ENCODE data around the gene EDIL3.
"Not testable (repeated sequence)": the region's sequence is repeated elsewhere in the genome, so short reads cannot be mapped to it uniquely, and the experiment has no call there.

Gene EDIL3

DNA sequence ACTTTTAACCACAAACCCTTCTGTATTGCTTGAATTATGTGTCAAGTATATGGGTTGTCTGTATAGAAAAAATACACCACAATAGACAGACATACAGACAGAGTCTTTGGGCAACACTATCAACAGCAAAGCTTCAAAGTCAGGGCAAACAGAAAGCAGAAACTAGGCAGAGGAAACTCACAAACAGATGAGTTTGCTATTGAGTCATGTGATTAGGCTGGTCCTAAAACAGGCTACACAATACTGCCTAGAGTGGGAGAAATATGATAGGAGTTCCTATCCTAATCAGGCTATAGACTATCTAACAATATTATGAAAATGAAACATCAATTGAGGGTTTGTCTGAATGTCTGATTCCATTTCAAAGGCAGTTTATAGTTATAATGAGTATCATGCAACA lies 156.4 kb downstream of the EDIL3 start:
- ATAC-seq (no peak), DNase-seq (ENCODE audit: low spot score in 2 of 2) (no peak)
- no peaks in the 10 kb centered on the region for H3K36me3 Mint-ChIP-seq
- no peak overlapping the region for H3K4me3 Mint-ChIP-seq
- H3K27ac Mint-ChIP-seq: no peak overlapping the region
- no peaks in the 10 kb centered on the region for H3K9me3 Mint-ChIP-seq
- H3K4me1 Mint-ChIP-seq: no peaks in the 10 kb centered on the region

DNA sequence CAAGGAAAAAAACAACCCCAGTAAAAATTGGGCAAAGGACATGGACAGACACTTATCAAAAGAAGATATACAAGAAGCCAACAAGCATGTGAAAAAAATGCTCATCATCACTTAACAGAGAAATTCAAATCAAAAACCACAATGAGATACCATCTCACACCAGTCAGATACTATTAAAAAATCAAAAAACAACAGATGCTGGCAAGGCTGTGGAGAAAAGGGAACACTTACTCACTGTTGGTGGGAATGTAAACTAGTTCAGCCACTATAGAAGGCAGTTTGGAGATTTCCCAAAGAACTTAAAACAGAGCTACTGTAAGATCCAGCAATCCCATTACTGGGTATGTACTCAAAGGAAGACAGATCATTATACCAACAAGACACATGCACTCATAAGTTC lies 157.4 kb downstream of the EDIL3 start:
- DNase-seq (ENCODE audit: low spot score in 2 of 2) (no peak), ATAC-seq (no peak)
- H3K36me3 Mint-ChIP-seq: no peaks in the 10 kb centered on the region
- H3K27ac Mint-ChIP-seq: no peak overlapping the region
- H3K4me1 Mint-ChIP-seq: no peaks in the 10 kb centered on the region
- no peak overlapping the region for H3K4me3 Mint-ChIP-seq
- H3K9me3 Mint-ChIP-seq: no peaks in the 10 kb centered on the region

GRCh38 chr5:84218546-84218945 lies 166.1 kb downstream of the EDIL3 start:
- H3K27ac Mint-ChIP-seq: no peak overlapping the region
- DNase-seq (ENCODE audit: low spot score in 2 of 2): no peak
- H3K4me1 Mint-ChIP-seq: no peaks in the 10 kb centered on the region
- peaks cover 11% of the 10 kb centered on the region for H3K9me3 Mint-ChIP-seq
- peak; percentile 31 for ATAC-seq
- H3K36me3 Mint-ChIP-seq: no peaks in the 10 kb centered on the region
- no peak overlapping the region for H3K4me3 Mint-ChIP-seq

- Mint-ChIP-seq H3K9me3 (peaks cover 14% of the 10 kb centered on the region), H3K4me3 (no peak overlapping the region), H3K36me3 (no peaks in the 10 kb centered on the region), H3K4me1 (no peaks in the 10 kb centered on the region), H3K27ac (no peak overlapping the region)
- DNase-seq (ENCODE audit: low spot score in 2 of 2) (no peak), ATAC-seq (no peak)
These were observed 169.2 kb downstream of the EDIL3 start for GRCh38 chr5:84215521-84215920.

GRCh38 chr5:84213861-84214260 lies 170.8 kb downstream of the EDIL3 start:
- no peak for ATAC-seq
- no peaks in the 10 kb centered on the region for H3K4me1 Mint-ChIP-seq
- peaks cover 6% of the 10 kb centered on the region for H3K9me3 Mint-ChIP-seq
- H3K27ac Mint-ChIP-seq: no peak overlapping the region
- no peak overlapping the region for H3K4me3 Mint-ChIP-seq
- no peaks in the 10 kb centered on the region for H3K36me3 Mint-ChIP-seq
- no peak for DNase-seq (ENCODE audit: low spot score in 2 of 2)

GRCh38 chr5:84213212-84213611 lies 171.5 kb downstream of the EDIL3 start:
- no peak overlapping the region for H3K4me3 Mint-ChIP-seq
- DNase-seq (ENCODE audit: low spot score in 2 of 2) (no peak), ATAC-seq (no peak)
- peaks cover 6% of the 10 kb centered on the region for H3K9me3 Mint-ChIP-seq
- H3K27ac Mint-ChIP-seq: no peak overlapping the region
- no peaks in the 10 kb centered on the region for H3K4me1 Mint-ChIP-seq
- no peaks in the 10 kb centered on the region for H3K36me3 Mint-ChIP-seq

DNA sequence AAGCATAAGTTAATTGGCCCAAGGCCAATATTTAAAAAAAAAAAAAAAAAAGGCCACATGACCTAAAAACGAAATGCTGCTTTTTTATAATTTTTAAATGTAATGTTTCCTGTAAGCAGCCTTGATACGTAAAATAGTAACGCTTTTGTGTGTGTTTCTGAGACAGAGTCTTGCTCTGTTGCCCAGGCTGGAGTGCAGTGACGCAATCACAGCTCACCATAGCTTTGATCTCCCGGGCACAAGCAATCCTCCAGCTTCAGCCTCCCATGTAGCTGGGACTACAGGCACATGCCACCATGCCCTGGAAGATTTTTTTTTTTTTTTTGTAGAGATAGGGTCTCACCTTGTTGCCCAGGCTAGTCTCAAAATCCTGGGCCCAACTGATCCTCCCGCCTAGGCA lies 179.9 kb downstream of the EDIL3 start:
- Mint-ChIP-seq H3K27ac (no peak overlapping the region), H3K4me1 (no peaks in the 10 kb centered on the region), H3K36me3 (no peaks in the 10 kb centered on the region), H3K9me3 (no peaks in the 10 kb centered on the region), H3K4me3 (no peak overlapping the region)
- no peak for ATAC-seq
- DNase-seq (ENCODE audit: low spot score in 2 of 2): no peak

DNA sequence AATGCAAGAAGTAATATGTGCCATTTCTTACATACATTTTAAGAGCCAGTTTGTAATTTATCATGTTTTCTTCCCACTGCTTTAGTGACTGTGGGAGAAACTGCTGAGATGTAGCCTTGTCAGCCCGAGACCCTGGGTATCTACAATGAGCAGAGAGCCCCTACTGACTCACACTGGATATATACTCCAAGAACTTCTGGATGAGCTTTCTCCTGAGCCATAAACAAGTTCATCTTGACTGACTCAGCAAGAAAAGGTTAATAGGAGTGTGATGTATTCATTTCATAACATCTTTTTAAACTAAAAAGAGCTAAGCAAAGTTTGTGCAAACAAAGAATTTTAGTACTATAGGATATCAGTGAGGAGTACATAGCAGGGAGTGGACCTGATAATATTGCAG lies 182.5 kb downstream of the EDIL3 start:
- no peak for ATAC-seq

GRCh38 chr5:84197538-84197937 lies 187.1 kb downstream of the EDIL3 start:
- Mint-ChIP-seq H3K36me3 (no peaks in the 10 kb centered on the region), H3K9me3 (peaks cover 9% of the 10 kb centered on the region), H3K4me3 (no peak overlapping the region), H3K27ac (no peak overlapping the region), H3K4me1 (no peaks in the 10 kb centered on the region)
- ATAC-seq (no peak), DNase-seq (ENCODE audit: low spot score in 2 of 2) (no peak)

More for the DNA sequence above, 182.5 kb downstream of the EDIL3 start:
- Mint-ChIP-seq H3K9me3 (peaks cover 4% of the 10 kb centered on the region), H3K27ac (no peak overlapping the region), H3K4me3 (no peak overlapping the region), H3K36me3 (no peaks in the 10 kb centered on the region), H3K4me1 (no peaks in the 10 kb centered on the region)
- no peak for DNase-seq (ENCODE audit: low spot score in 2 of 2)

- Mint-ChIP-seq H3K36me3 (no peaks in the 10 kb centered on the region), H3K9me3 (peaks cover 2% of the 10 kb centered on the region), H3K4me1 (no peaks in the 10 kb centered on the region), H3K27ac (no peak overlapping the region), H3K4me3 (no peak overlapping the region)
- ATAC-seq (no peak), DNase-seq (ENCODE audit: low spot score in 2 of 2) (no peak)
These were observed 193.4 kb downstream of the EDIL3 start for GRCh38 chr5:84191281-84191680.

DNA sequence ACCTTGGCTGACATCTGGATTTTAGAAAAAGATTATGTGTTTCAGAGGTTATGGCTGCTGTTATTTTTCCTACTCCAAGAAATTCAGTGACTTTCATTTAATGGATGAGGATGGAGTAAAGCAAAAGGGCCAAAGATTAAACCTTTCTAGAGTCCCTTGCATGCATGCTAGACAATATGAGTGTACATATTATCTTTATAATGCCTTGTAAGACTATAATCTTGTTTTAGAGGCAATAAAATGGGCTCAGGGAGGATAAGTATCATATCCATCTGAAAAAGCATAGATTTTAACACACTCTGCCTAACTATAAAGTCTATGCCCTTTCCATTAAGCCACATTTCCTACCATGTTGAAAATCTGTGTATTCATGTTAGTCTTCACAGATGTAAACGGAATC lies 199.8 kb downstream of the EDIL3 start:
- H3K9me3 Mint-ChIP-seq: peaks cover 10% of the 10 kb centered on the region
- H3K27ac Mint-ChIP-seq: no peak overlapping the region
- no peak overlapping the region for H3K4me3 Mint-ChIP-seq
- H3K4me1 Mint-ChIP-seq: no peaks in the 10 kb centered on the region
- no peaks in the 10 kb centered on the region for H3K36me3 Mint-ChIP-seq
- ATAC-seq (no peak), DNase-seq (ENCODE audit: low spot score in 2 of 2) (no peak)

GRCh38 chr5:84181093-84181492 lies 203.6 kb downstream of the EDIL3 start:
- Mint-ChIP-seq H3K9me3 (peaks cover 12% of the 10 kb centered on the region), H3K4me1 (no peaks in the 10 kb centered on the region), H3K27ac (no peak overlapping the region), H3K4me3 (no peak overlapping the region), H3K36me3 (no peaks in the 10 kb centered on the region)
- DNase-seq (ENCODE audit: low spot score in 2 of 2) (no peak), ATAC-seq (no peak)

DNA sequence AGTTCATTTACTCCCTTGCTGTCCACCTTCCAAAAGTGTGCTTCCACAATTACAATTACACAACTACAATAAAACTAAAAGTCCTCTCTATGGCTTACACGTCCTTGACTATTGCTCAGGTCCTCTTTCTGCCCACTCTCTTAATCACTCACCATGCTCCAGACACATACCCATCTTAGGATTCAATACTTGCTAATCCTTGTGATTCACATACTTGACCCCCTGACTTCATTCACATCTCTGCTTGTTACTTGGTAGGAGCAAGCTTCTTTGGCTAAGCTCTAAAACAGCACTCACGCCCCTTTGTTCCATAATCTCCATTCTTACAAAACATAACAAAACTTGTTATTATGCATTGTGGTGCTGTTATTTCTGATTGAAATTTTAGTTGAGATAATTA lies 215.8 kb downstream of the EDIL3 start:
- H3K4me1 Mint-ChIP-seq: no peaks in the 10 kb centered on the region
- no peak for DNase-seq (ENCODE audit: low spot score in 2 of 2)
- no peak overlapping the region for H3K4me3 Mint-ChIP-seq
- H3K36me3 Mint-ChIP-seq: no peaks in the 10 kb centered on the region
- H3K9me3 Mint-ChIP-seq: peaks cover 12% of the 10 kb centered on the region
- no peak overlapping the region for H3K27ac Mint-ChIP-seq
- ATAC-seq: no peak

GRCh38 chr5:84163671-84164070 lies 221.0 kb downstream of the EDIL3 start:
- Mint-ChIP-seq H3K27ac (no peak overlapping the region), H3K4me1 (no peaks in the 10 kb centered on the region), H3K36me3 (no peaks in the 10 kb centered on the region), H3K4me3 (no peak overlapping the region), H3K9me3 (peaks cover 17% of the 10 kb centered on the region)
- ATAC-seq (no peak), DNase-seq (ENCODE audit: low spot score in 2 of 2) (no peak)

GRCh38 chr5:84162695-84163094 lies 222.0 kb downstream of the EDIL3 start:
- Mint-ChIP-seq H3K36me3 (no peaks in the 10 kb centered on the region), H3K4me3 (no peak overlapping the region), H3K9me3 (peaks cover 17% of the 10 kb centered on the region), H3K27ac (no peak overlapping the region), H3K4me1 (no peaks in the 10 kb centered on the region)
- no peak for ATAC-seq
- DNase-seq (ENCODE audit: low spot score in 2 of 2): no peak

DNA sequence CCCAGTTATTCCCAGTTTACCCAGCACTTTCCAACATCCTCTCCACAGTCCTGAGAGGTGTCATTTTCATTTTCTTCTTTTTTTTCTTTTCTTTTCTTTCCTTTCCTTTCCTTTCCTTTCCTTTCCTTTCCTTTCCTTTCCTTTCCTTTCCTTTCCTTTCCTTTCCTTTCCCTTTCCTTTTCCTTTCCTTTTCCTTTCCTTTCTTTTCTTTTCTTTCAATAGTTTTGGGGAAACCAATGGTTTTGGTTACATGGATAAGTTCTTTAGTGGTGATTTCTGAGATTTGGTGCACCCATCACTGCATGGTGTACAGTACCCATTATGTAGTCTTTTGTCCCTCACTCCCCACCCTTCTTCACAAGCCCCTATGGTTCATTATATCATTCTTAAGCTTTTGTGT lies 224.0 kb downstream of the EDIL3 start:
- H3K36me3 Mint-ChIP-seq; H3K4me1 Mint-ChIP-seq; H3K27ac Mint-ChIP-seq; DNase-seq (ENCODE audit: low spot score in 2 of 2); ATAC-seq; H3K9me3 Mint-ChIP-seq; H3K4me3 Mint-ChIP-seq: not testable (repeated sequence)

GRCh38 chr5:84149094-84149493 lies 235.6 kb downstream of the EDIL3 start:
- DNase-seq (ENCODE audit: low spot score in 2 of 2): no peak
- no peak overlapping the region for H3K4me3 Mint-ChIP-seq
- ATAC-seq: peak; percentile 16

More at GRCh38 chr5:84149094-84149493, 235.6 kb downstream of the EDIL3 start:
- H3K4me1 Mint-ChIP-seq: no peaks in the 10 kb centered on the region
- H3K27ac Mint-ChIP-seq: no peak overlapping the region
- no peaks in the 10 kb centered on the region for H3K36me3 Mint-ChIP-seq
- H3K9me3 Mint-ChIP-seq: peaks cover 5% of the 10 kb centered on the region

Measured in stimulated activated effector memory CD8-positive, alpha-beta T cell treated with anti-CD3 and anti-CD28 coated beads, Interleukin-12 subunit alpha, Interleukin-12 subunit beta, amount 100 ng/mL, for 72 hours (primary cell).